Activated T-cell treated with anti-CD3 and anti-CD28 coated beads, Interleukin-2, amount 50 U/mL, for 1 hour (primary cell): Measurements from ENCODE around the gene DTL.

Experiments used
- DNase-seq: peaks from one replicate; pipeline ENCODE4 v3.0.0-alpha.2; 2020

DTL gene

GRCh38 chr1:212091438-212092121, 56.0 kb downstream of the DTL start:
- no peak for DNase-seq

- DNase-seq = no peak
Measured at GRCh38 chr1:212097360-212097759, 61.8 kb downstream of the DTL start.

- no peak for DNase-seq
Measured at GRCh38 chr1:212098310-212098709, 62.8 kb downstream of the DTL start.

GRCh38 chr1:212098771-212099170, 63.2 kb downstream of the DTL start:
- no peak for DNase-seq

- DNase-seq = no peak
Measured at GRCh38 chr1:212101251-212101650, 65.7 kb downstream of the DTL start.

GRCh38 chr1:212101735-212102134, 66.2 kb downstream of the DTL start:
- DNase-seq = no peak

GRCh38 chr1:212104586-212105325, 69.2 kb downstream of the DTL start:
- DNase-seq = no peak

GRCh38 chr1:212106286-212106792, 70.8 kb downstream of the DTL start:
- no peak for DNase-seq

GRCh38 chr1:212107481-212107880, 71.9 kb downstream of the DTL start:
- no peak for DNase-seq

GRCh38 chr1:212108187-212108586, 72.6 kb downstream of the DTL start:
- no peak for DNase-seq

- no peak for DNase-seq
Measured at GRCh38 chr1:212108981-212109380, 73.4 kb downstream of the DTL start.

GRCh38 chr1:212109728-212110127, 74.2 kb downstream of the DTL start:
- no peak for DNase-seq

GRCh38 chr1:212110617-212111016, 75.1 kb downstream of the DTL start:
- DNase-seq = no peak

- DNase-seq = no peak
Measured at GRCh38 chr1:212111536-212111935, 76.0 kb downstream of the DTL start.

- no peak for DNase-seq
Measured at GRCh38 chr1:212113706-212114105, 78.2 kb downstream of the DTL start.

GRCh38 chr1:212118167-212118871, 82.8 kb downstream of the DTL start:
- DNase-seq = no peak

- no peak for DNase-seq
Measured at GRCh38 chr1:212118872-212119260, 83.3 kb downstream of the DTL start.

- DNase-seq = no peak
Measured at GRCh38 chr1:212119397-212119837, 83.9 kb downstream of the DTL start.

GRCh38 chr1:212119863-212120262, 84.3 kb downstream of the DTL start:
- DNase-seq = no peak

- DNase-seq = no peak
Measured at GRCh38 chr1:212121779-212122178, 86.2 kb downstream of the DTL start.

- no peak for DNase-seq
Measured at GRCh38 chr1:212124690-212125582, 89.4 kb downstream of the DTL start.

GRCh38 chr1:212125654-212126053, 90.1 kb downstream of the DTL start:
- DNase-seq = no peak

GRCh38 chr1:212127221-212127620, 91.7 kb downstream of the DTL start:
- no peak for DNase-seq
